ENCODE measurements around the gene COA1.

- no peak for TF ChIP-seq POLR2A (IDR thresholded peaks at IDR 0.05)
- no peak for TF ChIP-seq CTCF (IDR thresholded peaks at IDR 0.05)
Measured at GRCh38 chr7:43749383-43749940, 20.1 kb upstream of the COA1 start.

Measured in testis (tissue), 2 donors.